K562 (cell line): Measurements from ENCODE around the gene KLK15. TPM values are rescaled to one million over a fixed set of nuclear protein-coding genes. Genes with fewer than 3 reads are reported as not detected.

ENCODE experiments used
- BCL6 ChIP-seq: fragments of 250-450 bp; sonication (Bioruptor Pico); IDR thresholded peaks from 2 replicates; pipeline ENCODE4 v1.4.0; 2020
- CBX5 ChIP-seq: IDR thresholded peaks from 2 replicates; pipeline ENCODE4 v1.6.1; 2014; ENCODE audit warnings: low read depth, borderline replicate concordance
- CREBBP ChIP-seq: IDR thresholded peaks from one replicate; pipeline ENCODE4 v1.6.1; 2012; ENCODE audit warnings: low read depth, mild to moderate bottlenecking, control low read depth, inconsistent platforms, low read length
- DMBX1 ChIP-seq: fragments of 250-450 bp; sonication (Bioruptor Pico); IDR thresholded peaks from 2 replicates; pipeline ENCODE4 v1.8.0; 2022; ENCODE audit warnings: inconsistent platforms, mild to moderate bottlenecking, moderate library complexity, borderline replicate concordance
- FOXJ3 ChIP-seq: sonication (generic); formaldehyde crosslinking; IDR thresholded peaks from 2 replicates; pipeline ENCODE4 v1.4.0; 2020; ENCODE audit warnings: mild to moderate bottlenecking, missing genetic modification reagents
- PCBP1 ChIP-seq: fragments of 200-400 bp; formaldehyde crosslinking; IDR thresholded peaks from 2 replicates; pipeline ENCODE4 v1.6.1; 2018; ENCODE audit warnings: mild to moderate bottlenecking, low read depth, low read length; ENCODE audit not compliant: poor library complexity, severe bottlenecking
- RBFOX2 ChIP-seq: fragments of 200-400 bp; formaldehyde crosslinking; IDR thresholded peaks from 2 replicates; pipeline ENCODE4 v1.6.1; 2017; ENCODE audit warnings: low read depth, mild to moderate bottlenecking, low read length, moderate library complexity
- SMAD1 ChIP-seq: fragments of 150-350 bp; IDR thresholded peaks from 2 replicates; pipeline ENCODE4 v1.6.1; 2014; ENCODE audit warnings: low read length, low read depth; ENCODE audit not compliant: partially characterized antibody
- TCF3 ChIP-seq: sonication (generic); formaldehyde crosslinking; IDR thresholded peaks from 2 replicates; pipeline ENCODE4 v1.4.0; 2020; ENCODE audit warnings: mild to moderate bottlenecking, missing genetic modification reagents
- ZNF717 ChIP-seq: fragments of 250-450 bp; sonication (Bioruptor Pico); IDR thresholded peaks from 2 replicates; pipeline ENCODE4 v1.5.0; 2021
- polyA plus RNA-seq, 8 experiments: library from polyadenylated mRNA; depleted of rRNA in 4 of 8; stranded (reverse) in 5 of 8; unstranded in 3 of 8; fragments of >200 nt; fragmentation: Nextera tagmentation in 2 of 8; fragmentation: Illumina TruSeq in 1 of 8; extraction: Ambion mirVana in 2 of 8; extraction: Trizol in 1 of 8; gene quantifications; 2 replicates each; pipeline versions ENCODE4 v1.2.1 to v1.2.3, GENCODE V29; 2011 to 2014; ENCODE audit warnings: inconsistent platforms in 1 of 8, missing spikeins in 1 of 8
- total RNA-seq, 7 experiments: library from RNA; depleted of rRNA in 6 of 7; stranded (reverse); fragments of >200 nt in 6 of 7; fragmentation: Illumina TruSeq in 2 of 7; extraction: Trizol in 2 of 7; gene quantifications; 2 replicates each; pipeline versions ENCODE4 v1.2.1 to v1.2.3, GENCODE V29; 2011 to 2021; ENCODE audit warnings: low replicate concordance in 1 of 7
- TF ChIP-seq, protein P1 (sequence below), 2 experiments: fragments of 150-350 bp in 1 of 2; IDR thresholded peaks; 2 replicates each; pipeline ENCODE4 v1.6.1; 2012 to 2016; ENCODE audit warnings: low read depth in 2 of 2, low read length in 2 of 2, mild to moderate bottlenecking in 1 of 2, moderate library complexity in 1 of 2
- TF ChIP-seq, protein P2 (sequence below): fragments of 250-450 bp; sonication (Bioruptor Pico); IDR thresholded peaks from 2 replicates; pipeline ENCODE4 v1.5.0; 2020; ENCODE audit warnings: mild to moderate bottlenecking, borderline replicate concordance
- TF ChIP-seq, protein P3 (sequence below): fragments of 250-450 bp; sonication (Bioruptor Pico); IDR thresholded peaks from 2 replicates; pipeline ENCODE4 v1.8.0; 2022; ENCODE audit warnings: inconsistent platforms
- TF ChIP-seq, protein P4 (sequence below): fragments of 450-650 bp; formaldehyde crosslinking; IDR thresholded peaks from 2 replicates; pipeline ENCODE4 v1.4.0; 2020; ENCODE audit warnings: mild to moderate bottlenecking

KLK15 gene
- total and polyA plus RNA-seq, 9 of the 15 experiments (the other 6 are each of a cell fraction or from before 2014, with no cell fraction given): not detected

DNA sequence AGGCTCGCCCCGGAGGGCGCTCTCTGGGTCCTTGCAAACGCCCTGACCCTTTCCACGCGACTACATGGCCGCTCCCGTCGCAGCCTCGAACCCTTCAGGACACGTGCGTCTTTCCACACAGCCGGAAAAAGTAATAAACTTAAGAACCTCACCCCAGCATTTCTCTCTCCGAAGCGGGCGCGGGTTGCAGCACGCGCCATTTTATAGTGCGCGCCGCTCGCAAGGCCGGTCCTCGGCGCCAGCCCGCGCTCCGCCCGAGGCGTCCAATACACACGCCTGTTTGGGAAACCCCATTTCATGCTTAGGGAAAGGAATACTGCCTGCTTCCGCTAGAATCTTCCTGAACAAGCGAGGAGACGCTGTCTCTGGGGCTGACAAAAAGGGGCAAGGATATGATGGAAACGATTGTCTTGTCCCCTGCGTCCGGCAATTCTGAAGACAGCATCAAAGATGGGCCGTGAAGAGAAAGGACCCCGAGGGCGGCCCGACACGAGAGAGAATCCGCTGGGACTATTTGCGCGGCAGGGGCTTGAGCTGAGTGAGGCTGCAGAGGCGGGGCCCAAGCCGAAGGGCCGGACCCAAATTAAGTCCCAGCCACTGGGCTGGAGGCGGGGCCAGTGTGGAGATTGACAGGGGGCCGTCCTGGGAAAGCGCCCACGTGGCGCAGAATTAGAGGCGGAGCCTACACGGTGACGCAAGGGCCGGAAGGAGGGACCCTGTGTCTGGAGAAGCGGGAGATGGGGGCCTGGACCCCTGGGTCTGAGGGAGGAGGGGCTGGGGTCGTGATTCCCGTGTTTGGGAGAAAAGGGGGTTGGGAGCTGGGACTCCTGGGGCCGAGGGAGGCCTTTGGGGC, 28.7 kb downstream of the KLK15 start (continued):
- TF ChIP-seq, protein P1, sequence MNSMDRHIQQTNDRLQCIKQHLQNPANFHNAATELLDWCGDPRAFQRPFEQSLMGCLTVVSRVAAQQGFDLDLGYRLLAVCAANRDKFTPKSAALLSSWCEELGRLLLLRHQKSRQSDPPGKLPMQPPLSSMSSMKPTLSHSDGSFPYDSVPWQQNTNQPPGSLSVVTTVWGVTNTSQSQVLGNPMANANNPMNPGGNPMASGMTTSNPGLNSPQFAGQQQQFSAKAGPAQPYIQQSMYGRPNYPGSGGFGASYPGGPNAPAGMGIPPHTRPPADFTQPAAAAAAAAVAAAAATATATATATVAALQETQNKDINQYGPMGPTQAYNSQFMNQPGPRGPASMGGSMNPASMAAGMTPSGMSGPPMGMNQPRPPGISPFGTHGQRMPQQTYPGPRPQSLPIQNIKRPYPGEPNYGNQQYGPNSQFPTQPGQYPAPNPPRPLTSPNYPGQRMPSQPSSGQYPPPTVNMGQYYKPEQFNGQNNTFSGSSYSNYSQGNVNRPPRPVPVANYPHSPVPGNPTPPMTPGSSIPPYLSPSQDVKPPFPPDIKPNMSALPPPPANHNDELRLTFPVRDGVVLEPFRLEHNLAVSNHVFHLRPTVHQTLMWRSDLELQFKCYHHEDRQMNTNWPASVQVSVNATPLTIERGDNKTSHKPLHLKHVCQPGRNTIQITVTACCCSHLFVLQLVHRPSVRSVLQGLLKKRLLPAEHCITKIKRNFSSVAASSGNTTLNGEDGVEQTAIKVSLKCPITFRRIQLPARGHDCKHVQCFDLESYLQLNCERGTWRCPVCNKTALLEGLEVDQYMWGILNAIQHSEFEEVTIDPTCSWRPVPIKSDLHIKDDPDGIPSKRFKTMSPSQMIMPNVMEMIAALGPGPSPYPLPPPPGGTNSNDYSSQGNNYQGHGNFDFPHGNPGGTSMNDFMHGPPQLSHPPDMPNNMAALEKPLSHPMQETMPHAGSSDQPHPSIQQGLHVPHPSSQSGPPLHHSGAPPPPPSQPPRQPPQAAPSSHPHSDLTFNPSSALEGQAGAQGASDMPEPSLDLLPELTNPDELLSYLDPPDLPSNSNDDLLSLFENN (IDR thresholded peaks at IDR 0.05; ENCODE audit: low read depth in 2 of 2, low read length in 2 of 2): 0 out of 4 replicates have a peak, but pooled peaks of 1 of the 2 experiments have one; percentile 37
- TF ChIP-seq TCF3 (CRISPR knock-in tag) (no peak), SMAD1 (peak; percentile 95), DMBX1 (CRISPR knock-in tag) (no peak), CBX5 (no peak), RBFOX2 (peak; percentile 100), ZNF717 (no peak), CREBBP (no peak), FOXJ3 (CRISPR knock-in tag) (no peak), BCL6 (CRISPR knock-in tag) (no peak), PCBP1 (peak; percentile 93)
- TF ChIP-seq, protein P2, sequence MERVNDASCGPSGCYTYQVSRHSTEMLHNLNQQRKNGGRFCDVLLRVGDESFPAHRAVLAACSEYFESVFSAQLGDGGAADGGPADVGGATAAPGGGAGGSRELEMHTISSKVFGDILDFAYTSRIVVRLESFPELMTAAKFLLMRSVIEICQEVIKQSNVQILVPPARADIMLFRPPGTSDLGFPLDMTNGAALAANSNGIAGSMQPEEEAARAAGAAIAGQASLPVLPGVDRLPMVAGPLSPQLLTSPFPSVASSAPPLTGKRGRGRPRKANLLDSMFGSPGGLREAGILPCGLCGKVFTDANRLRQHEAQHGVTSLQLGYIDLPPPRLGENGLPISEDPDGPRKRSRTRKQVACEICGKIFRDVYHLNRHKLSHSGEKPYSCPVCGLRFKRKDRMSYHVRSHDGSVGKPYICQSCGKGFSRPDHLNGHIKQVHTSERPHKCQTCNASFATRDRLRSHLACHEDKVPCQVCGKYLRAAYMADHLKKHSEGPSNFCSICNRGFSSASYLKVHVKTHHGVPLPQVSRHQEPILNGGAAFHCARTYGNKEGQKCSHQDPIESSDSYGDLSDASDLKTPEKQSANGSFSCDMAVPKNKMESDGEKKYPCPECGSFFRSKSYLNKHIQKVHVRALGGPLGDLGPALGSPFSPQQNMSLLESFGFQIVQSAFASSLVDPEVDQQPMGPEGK (CRISPR knock-in tag): no peak
- TF ChIP-seq, protein P3, sequence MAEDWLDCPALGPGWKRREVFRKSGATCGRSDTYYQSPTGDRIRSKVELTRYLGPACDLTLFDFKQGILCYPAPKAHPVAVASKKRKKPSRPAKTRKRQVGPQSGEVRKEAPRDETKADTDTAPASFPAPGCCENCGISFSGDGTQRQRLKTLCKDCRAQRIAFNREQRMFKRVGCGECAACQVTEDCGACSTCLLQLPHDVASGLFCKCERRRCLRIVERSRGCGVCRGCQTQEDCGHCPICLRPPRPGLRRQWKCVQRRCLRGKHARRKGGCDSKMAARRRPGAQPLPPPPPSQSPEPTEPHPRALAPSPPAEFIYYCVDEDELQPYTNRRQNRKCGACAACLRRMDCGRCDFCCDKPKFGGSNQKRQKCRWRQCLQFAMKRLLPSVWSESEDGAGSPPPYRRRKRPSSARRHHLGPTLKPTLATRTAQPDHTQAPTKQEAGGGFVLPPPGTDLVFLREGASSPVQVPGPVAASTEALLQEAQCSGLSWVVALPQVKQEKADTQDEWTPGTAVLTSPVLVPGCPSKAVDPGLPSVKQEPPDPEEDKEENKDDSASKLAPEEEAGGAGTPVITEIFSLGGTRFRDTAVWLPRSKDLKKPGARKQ (CRISPR knock-in tag): no peak
- TF ChIP-seq, protein P4, sequence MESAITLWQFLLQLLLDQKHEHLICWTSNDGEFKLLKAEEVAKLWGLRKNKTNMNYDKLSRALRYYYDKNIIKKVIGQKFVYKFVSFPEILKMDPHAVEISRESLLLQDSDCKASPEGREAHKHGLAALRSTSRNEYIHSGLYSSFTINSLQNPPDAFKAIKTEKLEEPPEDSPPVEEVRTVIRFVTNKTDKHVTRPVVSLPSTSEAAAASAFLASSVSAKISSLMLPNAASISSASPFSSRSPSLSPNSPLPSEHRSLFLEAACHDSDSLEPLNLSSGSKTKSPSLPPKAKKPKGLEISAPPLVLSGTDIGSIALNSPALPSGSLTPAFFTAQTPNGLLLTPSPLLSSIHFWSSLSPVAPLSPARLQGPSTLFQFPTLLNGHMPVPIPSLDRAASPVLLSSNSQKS (CRISPR knock-in tag): no peak
